Lung (tissue), 12 donors: Measurements from ENCODE around the gene MELTF. TPM values are rescaled to one million over a fixed set of nuclear protein-coding genes. Genes with fewer than 3 reads are reported as not detected.

ENCODE experiments used
- ATAC-seq: fragments of 200-7000 bp; cut with Tn5 transposase; one replicate; pipeline ENCODE4 v1.9.1; 2020; ENCODE audit warnings: moderate number of reproducible peaks; ENCODE audit not compliant: insufficient read depth, low FRiP score
- DNase-seq, 3 donors: peaks; one replicate each; pipeline ENCODE4 v3.0.0-alpha.2; 2013 to 2017
- H3K27ac ChIP-seq, 2 donors: one replicate each; pipeline ENCODE4 v1.5.1; 2013; ENCODE audit warnings: mild to moderate bottlenecking in 2 of 2, moderate library complexity in 2 of 2, control low read depth in 1 of 2, inconsistent platforms in 1 of 2, low read depth in 1 of 2, low read length in 1 of 2
- H3K27me3 ChIP-seq, 3 donors: one replicate each; pipeline ENCODE4 v1.5.1; 2013; ENCODE audit warnings: low read length in 2 of 3; ENCODE audit not compliant: control insufficient read depth in 3 of 3, insufficient read depth in 3 of 3
- H3K36me3 ChIP-seq, 4 donors: one replicate each; pipeline ENCODE4 v1.5.1; 2013; ENCODE audit warnings: low read length in 4 of 4, mild to moderate bottlenecking in 1 of 4, moderate library complexity in 1 of 4; ENCODE audit not compliant: control insufficient read depth in 4 of 4, insufficient read depth in 4 of 4
- H3K4me1 ChIP-seq, 5 donors: one replicate each; pipeline ENCODE4 v1.5.1; 2013; ENCODE audit warnings: low read length in 5 of 5, mild to moderate bottlenecking in 2 of 5, moderate library complexity in 1 of 5; ENCODE audit not compliant: control insufficient read depth in 5 of 5, insufficient read depth in 5 of 5
- H3K4me3 ChIP-seq: one replicate; pipeline ENCODE4 v1.5.1; 2013; ENCODE audit warnings: mild to moderate bottlenecking, control low read depth, moderate library complexity
- H3K9ac ChIP-seq, 2 donors: one replicate each; pipeline ENCODE4 v1.5.1; 2013; ENCODE audit warnings: low read length in 2 of 2, control low read depth in 1 of 2; ENCODE audit not compliant: insufficient read depth in 1 of 2
- H3K9me3 ChIP-seq, 4 donors: one replicate each; pipeline ENCODE4 v1.5.1; 2013; ENCODE audit warnings: low read length in 3 of 4, mild to moderate bottlenecking in 1 of 4, moderate library complexity in 1 of 4; ENCODE audit not compliant: control insufficient read depth in 4 of 4, insufficient read depth in 3 of 4
- WGBS, 2 donors: extraction: QIAGEN DNeasy Blood & Tissue Kit; methylation state at CpG; one replicate each; pipeline ENCODE4 v1.1.7; 2013; 5-methylcytosine and 5-hydroxymethylcytosine counted together
- polyA plus RNA-seq, 2 donors: library from polyadenylated mRNA; stranded (reverse); fragments of 200-250 nt; gene quantifications; one replicate each; pipeline ENCODE4 v1.2.1, GENCODE V29; 2013
- total RNA-seq, 2 donors: library from RNA; depleted of rRNA in 1 of 2; stranded (reverse); fragments of >200 nt in 1 of 2; gene quantifications; one replicate each; pipeline ENCODE4 v1.2.1, GENCODE V29; 2014 to 2021
- TF ChIP-seq, protein P1 (sequence below): IDR thresholded peaks from 2 replicates; pipeline ENCODE4 v1.5.1; 2012; ENCODE audit warnings: mild to moderate bottlenecking; ENCODE audit errors: control extremely low read depth, extremely low read depth
- donor health status: control.
- donor health status: control.
- donor health status: Bipolar disorder and iron deficiency.
- donor health status: healthy.
- donor health status: DM: yes; HTN: yes; CAD: no.

Gene MELTF
- total and polyA plus RNA-seq, 4 donors, result 2.6 to 10.6 (median 3.9) TPM

DNA sequence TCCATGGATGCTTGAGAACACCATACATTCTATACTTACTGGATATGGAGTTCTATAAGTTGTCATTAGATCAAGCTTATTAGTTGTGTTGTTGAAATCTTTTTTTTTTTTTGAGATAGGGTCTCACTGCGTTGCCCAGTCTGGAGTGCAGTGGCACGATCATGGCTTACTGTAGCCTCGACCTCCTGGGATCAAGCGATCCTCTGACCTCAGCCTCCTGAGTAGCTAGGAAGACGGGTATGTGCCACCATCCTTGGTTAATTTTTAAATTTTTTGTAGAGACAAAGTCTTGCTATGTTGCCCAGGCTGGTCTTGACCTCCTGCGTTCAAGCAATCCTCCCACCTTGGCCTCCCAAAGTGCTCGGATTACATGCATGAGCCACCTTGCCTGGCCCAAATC lies 74.8 kb downstream of the MELTF start:
- WGBS, 2 donors, result 88 to 94% methylated on average over 7 of the region's 7 CpGs
- H3K9ac ChIP-seq, result no peak overlapping the region
- ATAC-seq, result no peak

More for the DNA sequence above, 74.8 kb downstream of the MELTF start:
- TF ChIP-seq, protein P1, sequence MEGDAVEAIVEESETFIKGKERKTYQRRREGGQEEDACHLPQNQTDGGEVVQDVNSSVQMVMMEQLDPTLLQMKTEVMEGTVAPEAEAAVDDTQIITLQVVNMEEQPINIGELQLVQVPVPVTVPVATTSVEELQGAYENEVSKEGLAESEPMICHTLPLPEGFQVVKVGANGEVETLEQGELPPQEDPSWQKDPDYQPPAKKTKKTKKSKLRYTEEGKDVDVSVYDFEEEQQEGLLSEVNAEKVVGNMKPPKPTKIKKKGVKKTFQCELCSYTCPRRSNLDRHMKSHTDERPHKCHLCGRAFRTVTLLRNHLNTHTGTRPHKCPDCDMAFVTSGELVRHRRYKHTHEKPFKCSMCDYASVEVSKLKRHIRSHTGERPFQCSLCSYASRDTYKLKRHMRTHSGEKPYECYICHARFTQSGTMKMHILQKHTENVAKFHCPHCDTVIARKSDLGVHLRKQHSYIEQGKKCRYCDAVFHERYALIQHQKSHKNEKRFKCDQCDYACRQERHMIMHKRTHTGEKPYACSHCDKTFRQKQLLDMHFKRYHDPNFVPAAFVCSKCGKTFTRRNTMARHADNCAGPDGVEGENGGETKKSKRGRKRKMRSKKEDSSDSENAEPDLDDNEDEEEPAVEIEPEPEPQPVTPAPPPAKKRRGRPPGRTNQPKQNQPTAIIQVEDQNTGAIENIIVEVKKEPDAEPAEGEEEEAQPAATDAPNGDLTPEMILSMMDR, result no peak
- H3K27me3 ChIP-seq, result no peaks in the 10 kb centered on the region
- H3K27ac ChIP-seq, result no peak overlapping the region
- H3K9me3 ChIP-seq, result no peaks in the 10 kb centered on the region
- no peaks in the 10 kb centered on the region for H3K4me1 ChIP-seq
- no peak overlapping the region for H3K4me3 ChIP-seq
- DNase-seq, result no peak
- H3K36me3 ChIP-seq, result no peaks in the 10 kb centered on the region

Other genes with a start within 250 kb of the MELTF start
- 10 to 100 TPM; 26.6 to 55.7 TPM for gene SENP5, start 161.9 kb downstream of the MELTF start, total RNA-seq
- 10 to 100 TPM in 1 of 2 donors, 1 to 10 TPM in 1; 7.7 to 10.8 TPM for gene SENP5, start 161.9 kb downstream of the MELTF start, polyA plus RNA-seq
- 10 to 100 TPM; 37.4 to 47.9 TPM for gene NCBP2, start 87.3 kb downstream of the MELTF start, total RNA-seq
- gene NCBP2, start 87.3 kb downstream of the MELTF start, polyA plus RNA-seq, result 10 to 100 TPM; 47.1 to 48.6 TPM
- gene PIGZ, start 61.0 kb downstream of the MELTF start, total RNA-seq, result 1 to 10 TPM; 1.4 to 5.5 TPM
- 1 to 10 TPM; 1.8 to 2.5 TPM for gene PIGZ, start 61.0 kb downstream of the MELTF start, polyA plus RNA-seq